T-cell (primary cell): ENCODE measurements around the gene HAAO. TPM values are rescaled to one million over a fixed set of nuclear protein-coding genes. Genes with fewer than 3 reads are reported as not detected.

ENCODE experiments used
- ATAC-seq, 4 experiments: fragments of 200-7000 bp in 3 of 4; fragments of 150-1000 bp in 1 of 4; cut with Tn5 transposase; replicated peaks in 1 of 4; 1 replicate in 3 of 4; 2 replicates in 1 of 4; pipeline ENCODE4 v1.10.0; 2021; ENCODE audit warnings: moderate library complexity in 3 of 4, mild to moderate bottlenecking in 2 of 4, moderate number of reproducible peaks in 1 of 4
- CTCF ChIA-PET, 2 donors: fragments of 300-600 bp; sonication (Branson Sonifier 250); formaldehyde crosslinking; loops; one replicate each; lab custom pipeline; 2022; ENCODE audit warnings: antibody characterized with exemption in 2 of 2; lab: Charles Lee
- POLR2A ChIA-PET, 2 donors: fragments of 300-600 bp; sonication (Branson Sonifier 250); formaldehyde crosslinking; loops; one replicate each; lab custom pipeline; 2022; ENCODE audit warnings: antibody characterized with exemption in 2 of 2; lab: Charles Lee
- DNase-seq, 35 experiments: peaks; one replicate each; pipeline versions ENCODE4 v3.0.0 to v3.0.0-alpha.2; 2013 to 2023
- H3K27ac ChIP-seq: one replicate; pipeline ENCODE4 v1.5.1; 2013; ENCODE audit warnings: low read length
- H3K27me3 ChIP-seq, 2 experiments: replicated peaks in 1 of 2; 1 replicate in 1 of 2; 2 replicates in 1 of 2; pipeline versions ENCODE4 v1.6.1 to v1.7.0; 2013; ENCODE audit warnings: low read length in 1 of 2, mixed read lengths in 1 of 2; ENCODE audit not compliant: control insufficient read depth in 2 of 2, insufficient read depth in 2 of 2; ENCODE audit errors: extremely low read depth in 1 of 2
- H3K36me3 ChIP-seq, 2 donors: 1 replicate in 1 of 2; 2 replicates in 1 of 2; pipeline versions ENCODE4 v1.6.1 to v1.7.0; 2013; ENCODE audit warnings: low read length in 1 of 2; ENCODE audit not compliant: control insufficient read depth in 2 of 2, insufficient read depth in 1 of 2; ENCODE audit errors: extremely low read depth in 1 of 2
- H3K4me1 ChIP-seq, 2 experiments: 1 replicate in 1 of 2; 2 replicates in 1 of 2; pipeline versions ENCODE4 v1.6.1 to v1.7.0; 2013; ENCODE audit warnings: low read length in 2 of 2, mixed read lengths in 1 of 2; ENCODE audit not compliant: insufficient read depth in 2 of 2, control insufficient read depth in 1 of 2; ENCODE audit errors: extremely low read depth in 1 of 2
- H3K4me3 ChIP-seq, 2 donors: 1 replicate in 1 of 2; 2 replicates in 1 of 2; pipeline versions ENCODE4 v1.5.1 to v1.7.0; 2013; ENCODE audit warnings: mild to moderate bottlenecking in 2 of 2, low read length in 1 of 2, moderate library complexity in 1 of 2; ENCODE audit not compliant: control insufficient read depth in 1 of 2; ENCODE audit errors: extremely low read depth in 1 of 2
- H3K9me3 ChIP-seq: 2 replicates; pipeline ENCODE4 v1.7.0; 2013
- H3K27ac Mint-ChIP-seq, 2 donors: one replicate each; pipeline ENCODE4 v1.8.0; 2020 to 2021; ENCODE audit warnings: mild to moderate bottlenecking in 2 of 2, mixed read lengths in 2 of 2
- H3K27me3 Mint-ChIP-seq, 2 donors: one replicate each; pipeline ENCODE4 v1.8.0; 2021 to 2022; ENCODE audit warnings: mixed read lengths in 2 of 2
- H3K36me3 Mint-ChIP-seq: one replicate; pipeline ENCODE4 v1.8.0; 2021; ENCODE audit warnings: mixed read lengths
- H3K4me1 Mint-ChIP-seq, 3 donors: one replicate each; pipeline ENCODE4 v1.8.0; 2020 to 2022; ENCODE audit warnings: mixed read lengths in 3 of 3, mild to moderate bottlenecking in 1 of 3
- H3K4me3 Mint-ChIP-seq, 3 donors: one replicate each; pipeline ENCODE4 v1.8.0; 2020 to 2022; ENCODE audit warnings: mild to moderate bottlenecking in 3 of 3, mixed read lengths in 3 of 3, moderate library complexity in 3 of 3
- H3K9me3 Mint-ChIP-seq, 3 donors: one replicate each; pipeline ENCODE4 v1.8.0; 2020 to 2022; ENCODE audit warnings: mixed read lengths in 3 of 3
- WGBS: methylation state at CpG from one replicate; pipeline ENCODE4 v1.1.5; 2013; ENCODE audit warnings: missing lambda C conversion rate; ENCODE audit not compliant: insufficient coverage; 5-methylcytosine and 5-hydroxymethylcytosine counted together
- total RNA-seq, 35 experiments: library from RNA in 6 of 35; stranded (reverse) in 6 of 35; fragments of 120-200 nt in 1 of 35; gene quantifications; one replicate each; pipeline versions ENCODE4 v1.2.1 to v1.2.4 and lab custom pipeline; 2013 to 2026

HAAO gene
- total RNA-seq = under 1 TPM in 3 of 5 donors, not detected in 2; 0.38 to 0.72 (median 0.61) TPM
- 0.44 TPM for total RNA-seq (2013)
- total RNA-seq (lab: John Stamatoyannopoulos, UW) = 0 to 1.4 (median 0.11) reads per million in 29 experiments

DNA sequence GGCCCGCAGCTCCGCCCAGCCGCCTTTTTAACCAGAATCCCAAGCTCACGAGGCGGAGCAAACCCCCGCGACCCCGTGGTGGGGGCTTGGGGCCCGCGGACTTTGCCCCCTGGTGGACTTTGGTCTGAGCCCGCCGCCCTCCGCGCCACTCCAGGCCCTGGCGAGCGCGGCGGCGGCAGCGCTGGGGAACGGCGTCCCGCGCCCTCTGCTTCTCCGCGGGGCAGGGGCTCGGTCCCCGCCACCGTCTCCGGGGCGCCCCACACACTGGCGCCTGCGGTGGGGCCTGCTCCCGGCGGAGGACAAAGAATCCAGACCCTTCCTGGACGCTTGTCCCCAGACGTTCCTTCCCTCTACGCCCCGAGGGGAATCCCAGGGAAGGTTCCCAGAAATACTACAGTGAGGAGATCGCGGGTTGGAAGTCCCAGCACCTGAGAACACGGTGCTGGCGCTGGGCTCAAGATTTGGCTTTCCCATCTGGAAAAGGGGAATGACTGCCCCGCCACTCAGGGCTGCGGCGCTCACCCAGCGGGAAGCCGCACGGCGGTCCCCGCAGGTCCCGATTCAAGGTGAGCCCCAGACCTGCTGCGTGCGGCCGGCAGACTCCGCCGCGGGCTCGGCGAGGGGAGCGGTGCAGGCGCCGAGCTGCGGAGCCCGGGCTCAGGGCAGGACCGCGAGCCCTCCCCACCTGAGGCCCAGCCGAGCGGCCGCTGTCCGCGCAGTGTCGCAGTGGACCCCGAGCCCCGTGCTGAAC, at the start of gene HAAO:
HAAO (minus strand) TSS at position 1 of the 751 bp plus-strand sequence. CDS start 47 bp downstream, outside the sequence.
- Mint-ChIP-seq H3K27me3 (peaks cover 15 to 53% of the 10 kb centered on the region in 2 donors), H3K4me1 (peaks cover 28 to 35% (median 28%) of the 10 kb centered on the region in 3 donors), H3K9me3 (no peaks in the 10 kb centered on the region), H3K4me3 (peak within 1 kb of the TSS; percentile 68 to 75 (median 72)), H3K36me3 (no peaks in the 10 kb centered on the region), H3K27ac (peak within 1 kb of the TSS in 1 of 2 donors; percentile 80)
- H3K4me3 ChIP-seq = peak within 1 kb of the TSS; percentile 38 to 54
- no peak within 1 kb of the TSS for H3K27ac ChIP-seq
- ChIA-PET CTCF (interaction anchor here in 1 of 2 donors (0.6 kb wide), 1 partner anchor 32 kb away, joined by 6 read pairs; no protein-coding TSS in a partner anchor), POLR2A (no interaction called here)
- H3K27me3 ChIP-seq = peaks cover 0 to 67% of the 10 kb centered on the region in 2 experiments
- peak; percentile 71 to 77 (median 74) for ATAC-seq
- peak in 5 of 35 experiments; percentile 8 to 22 (median 14) for DNase-seq
- peaks cover 11 to 20% of the 10 kb centered on the region in 2 experiments for H3K4me1 ChIP-seq
- H3K36me3 ChIP-seq = no peaks in the 10 kb centered on the region
- whole genome bisulfite sequencing = 5% methylated on average over 64 of the region's 75 CpGs
- no peaks in the 10 kb centered on the region for H3K9me3 ChIP-seq

DNA sequence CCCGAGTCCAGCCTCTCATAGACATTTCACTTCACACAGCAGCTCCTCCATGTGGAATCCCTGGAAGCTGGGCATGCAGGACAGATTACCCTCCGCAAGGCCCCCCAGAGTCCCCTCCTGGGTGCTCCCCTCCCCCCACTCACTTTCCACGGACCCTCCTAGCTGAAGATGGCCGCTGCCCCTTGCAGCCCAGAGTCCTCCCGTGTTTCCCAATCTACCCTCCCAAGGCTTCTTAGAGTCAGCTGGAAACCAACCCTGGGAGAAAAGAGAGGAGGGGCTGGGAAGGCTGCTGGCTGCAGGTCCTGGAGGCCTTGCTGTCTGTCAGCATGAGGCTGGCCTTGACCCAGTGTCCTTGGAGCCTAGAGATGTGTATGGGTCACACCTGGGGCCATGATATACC, 49.0 kb upstream of the HAAO start:
- ATAC-seq = no peak

DNA sequence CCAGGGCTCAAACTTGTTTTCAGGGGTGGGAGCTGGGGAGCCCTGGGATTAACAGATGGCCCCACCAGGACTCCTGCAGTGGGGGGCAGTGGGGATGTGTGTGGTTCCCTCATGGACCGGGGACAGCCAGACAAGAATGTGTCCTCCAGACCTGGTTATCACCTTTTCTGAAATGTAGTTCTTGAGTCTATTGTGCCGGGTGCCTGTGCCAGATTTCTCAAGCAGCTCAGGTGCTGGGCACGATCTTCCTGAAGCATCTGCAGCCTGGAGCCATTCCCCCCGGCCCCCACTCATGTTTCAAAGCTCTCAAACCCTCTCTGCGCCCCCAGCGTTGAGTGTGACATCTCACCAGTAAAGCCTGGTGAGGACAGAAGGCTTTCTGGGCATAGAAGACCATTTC, 48.4 kb upstream of the HAAO start:
- DNase-seq (no peak), ATAC-seq (no peak)
- Mint-ChIP-seq H3K36me3 (peaks cover 8% of the 10 kb centered on the region), H3K4me3 (no peak overlapping the region), H3K4me1 (no peaks in the 10 kb centered on the region), H3K9me3 (no peaks in the 10 kb centered on the region), H3K27me3 (no peaks in the 10 kb centered on the region), H3K27ac (no peak overlapping the region)
- no peaks in the 10 kb centered on the region for H3K27me3 ChIP-seq
- no peak overlapping the region for H3K4me3 ChIP-seq
- no peak overlapping the region for H3K27ac ChIP-seq
- WGBS = 77% methylated on average over 3 of the region's 6 CpGs
- ChIA-PET POLR2A (no interaction called here), CTCF (no interaction called here)
- no peaks in the 10 kb centered on the region for H3K9me3 ChIP-seq
- no peaks in the 10 kb centered on the region for H3K4me1 ChIP-seq
- H3K36me3 ChIP-seq = no peaks in the 10 kb centered on the region

More for the DNA sequence above, 49.0 kb upstream of the HAAO start:
- Histone ChIP-seq H3K4me3 (no peak overlapping the region), H3K27ac (no peak overlapping the region), H3K9me3 (no peaks in the 10 kb centered on the region), H3K27me3 (no peaks in the 10 kb centered on the region), H3K36me3 (no peaks in the 10 kb centered on the region), H3K4me1 (no peaks in the 10 kb centered on the region)
- CTCF ChIA-PET = no interaction called here
- POLR2A ChIA-PET = no interaction called here
- peaks cover 5% of the 10 kb centered on the region for H3K36me3 Mint-ChIP-seq
- no peak overlapping the region for H3K27ac Mint-ChIP-seq
- H3K27me3 Mint-ChIP-seq = no peaks in the 10 kb centered on the region
- DNase-seq = no peak
- no peaks in the 10 kb centered on the region for H3K9me3 Mint-ChIP-seq
- H3K4me1 Mint-ChIP-seq = no peaks in the 10 kb centered on the region
- 100% methylated on average over 1 of the region's 5 CpGs for whole genome bisulfite sequencing
- H3K4me3 Mint-ChIP-seq = no peak overlapping the region

DNA sequence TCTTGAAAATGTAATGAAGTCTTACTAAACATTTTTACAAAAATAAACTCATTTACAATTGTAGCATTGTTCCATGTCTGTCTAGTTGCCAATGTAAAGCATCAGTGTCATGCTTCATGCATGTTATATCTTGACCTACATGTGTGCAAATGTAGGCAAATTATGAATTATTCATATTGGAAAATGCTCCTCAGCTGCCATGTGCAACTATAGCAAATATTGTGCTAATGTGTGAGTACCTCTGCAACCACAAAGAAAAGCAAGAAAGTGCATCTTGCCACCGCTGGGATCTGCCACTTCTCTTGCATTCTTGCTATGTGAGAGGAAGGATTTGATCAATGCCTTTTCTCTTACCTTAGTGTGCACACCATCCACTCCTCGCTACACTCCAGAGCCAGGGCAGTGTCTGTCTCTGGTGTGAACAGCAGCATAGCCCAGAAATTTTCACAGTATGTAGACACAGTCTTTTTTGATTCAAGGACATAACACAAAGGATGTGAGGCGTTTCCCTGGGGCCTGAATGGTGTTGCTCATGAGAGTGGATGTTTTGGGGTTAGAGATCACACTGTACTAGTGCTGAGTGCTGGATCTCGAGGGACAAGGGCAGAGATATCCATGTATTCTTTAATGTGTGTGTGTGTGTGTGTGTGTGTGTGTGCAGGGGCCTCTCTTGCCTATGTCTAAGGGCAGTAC, 47.6 kb upstream of the HAAO start:
- H3K27me3 Mint-ChIP-seq = no peaks in the 10 kb centered on the region
- POLR2A ChIA-PET = interaction anchor here (0.5 to 0.6 kb wide), 2 partner anchors 55 to 114 kb away, joined by 3 read pairs; no protein-coding TSS in a partner anchor
- H3K4me1 ChIP-seq = no peaks in the 10 kb centered on the region
- no peak for ATAC-seq
- no peaks in the 10 kb centered on the region for H3K36me3 ChIP-seq
- no peak overlapping the region for H3K27ac ChIP-seq
- H3K27me3 ChIP-seq = no peaks in the 10 kb centered on the region
- no peaks in the 10 kb centered on the region for H3K4me1 Mint-ChIP-seq
- H3K9me3 Mint-ChIP-seq = no peaks in the 10 kb centered on the region
- no peaks in the 10 kb centered on the region for H3K9me3 ChIP-seq
- H3K4me3 Mint-ChIP-seq = no peak overlapping the region
- peaks cover 8% of the 10 kb centered on the region for H3K36me3 Mint-ChIP-seq
- CTCF ChIA-PET = no interaction called here
- 80% methylated on average over 1 of the region's 4 CpGs for WGBS
- DNase-seq = no peak
- H3K27ac Mint-ChIP-seq = no peak overlapping the region
- H3K4me3 ChIP-seq = no peak overlapping the region

DNA sequence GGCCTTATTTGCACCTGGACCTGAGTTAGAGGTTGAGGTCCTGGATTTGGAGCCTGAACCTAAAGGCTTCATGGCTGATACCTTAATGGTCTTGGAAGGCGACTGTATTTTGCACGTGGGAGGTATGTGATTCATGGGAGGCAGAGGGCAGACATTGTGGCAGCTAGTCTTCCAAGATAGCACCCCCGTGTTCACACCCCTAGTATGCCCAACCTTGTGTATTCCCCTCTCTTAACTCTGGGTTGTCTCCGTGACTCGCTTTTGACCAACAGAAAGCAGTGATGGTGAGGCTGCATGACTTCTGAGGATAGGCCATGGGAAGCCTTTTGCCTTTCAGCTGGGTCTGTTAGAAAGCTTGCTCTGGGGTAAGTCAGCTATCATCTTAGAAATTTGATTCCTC, 45.8 kb upstream of the HAAO start:
- POLR2A ChIA-PET = no interaction called here
- Histone ChIP-seq H3K4me3 (no peak overlapping the region), H3K27me3 (no peaks in the 10 kb centered on the region), H3K4me1 (no peaks in the 10 kb centered on the region), H3K27ac (no peak overlapping the region), H3K36me3 (no peaks in the 10 kb centered on the region), H3K9me3 (no peaks in the 10 kb centered on the region)
- Mint-ChIP-seq H3K27ac (no peak overlapping the region), H3K4me3 (no peak overlapping the region), H3K36me3 (peaks cover 8% of the 10 kb centered on the region), H3K27me3 (no peaks in the 10 kb centered on the region), H3K4me1 (no peaks in the 10 kb centered on the region), H3K9me3 (no peaks in the 10 kb centered on the region)
- no peak for ATAC-seq
- CTCF ChIA-PET = interaction anchor here (0.7 to 0.8 kb wide), 3 partner anchors 10 to 742 kb away, joined by 3 to 6 read pairs (median 4); no protein-coding TSS in a partner anchor
- 100% methylated on average over 4 of the region's 5 CpGs for WGBS
- no peak for DNase-seq

DNA sequence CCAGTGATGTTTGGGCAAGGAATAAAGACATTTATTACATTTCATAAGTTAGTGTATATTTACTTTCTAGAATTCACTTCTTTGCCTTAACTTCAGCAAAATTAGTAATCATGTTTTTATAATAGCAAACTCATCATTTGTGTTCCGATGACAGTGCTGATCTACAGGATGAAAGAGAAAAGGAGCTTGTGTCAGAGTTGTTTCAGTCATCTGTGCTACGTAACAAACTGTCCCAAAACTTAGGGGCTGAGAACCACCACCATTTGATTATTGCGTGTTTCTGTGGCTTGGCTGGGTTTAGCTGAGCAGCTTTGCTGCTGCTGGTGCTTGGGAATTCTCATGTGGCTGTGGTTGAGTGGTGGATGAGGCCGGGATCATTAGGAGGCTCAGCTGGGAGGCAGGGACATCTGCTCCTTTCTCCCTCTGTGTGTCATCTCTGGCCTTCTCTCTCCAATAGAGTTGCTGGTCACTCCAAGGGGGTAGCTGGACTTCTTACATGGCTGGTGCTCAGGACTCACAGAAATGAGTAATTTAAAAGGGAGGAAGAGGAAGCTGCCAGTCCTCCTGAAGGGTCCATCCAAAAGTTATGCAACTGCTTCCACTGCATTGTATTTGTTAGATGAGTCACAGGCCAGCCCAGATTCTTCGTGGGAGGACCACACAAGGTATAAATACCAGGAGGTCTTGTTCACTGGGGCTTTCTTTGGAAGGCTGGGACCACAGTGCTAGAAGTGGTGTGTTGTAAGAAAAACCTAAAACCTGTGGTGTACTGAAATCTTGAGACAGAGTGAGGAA, 43.4 kb upstream of the HAAO start:
- no peaks in the 10 kb centered on the region for H3K4me1 Mint-ChIP-seq
- 62% methylated on average over 3 of the region's 5 CpGs for WGBS
- H3K9me3 Mint-ChIP-seq = no peaks in the 10 kb centered on the region
- Histone ChIP-seq H3K27me3 (no peaks in the 10 kb centered on the region), H3K36me3 (no peaks in the 10 kb centered on the region), H3K4me3 (no peak overlapping the region), H3K27ac (no peak overlapping the region), H3K9me3 (no peaks in the 10 kb centered on the region), H3K4me1 (no peaks in the 10 kb centered on the region)
- ChIA-PET POLR2A (no interaction called here), CTCF (no interaction called here)
- no peak overlapping the region for H3K4me3 Mint-ChIP-seq
- H3K27me3 Mint-ChIP-seq = no peaks in the 10 kb centered on the region
- ATAC-seq = no peak
- H3K36me3 Mint-ChIP-seq = peaks cover 8% of the 10 kb centered on the region
- no peak overlapping the region for H3K27ac Mint-ChIP-seq
- no peak for DNase-seq
